GOT3 (cell line): Measurements from ENCODE around the gene U2SURP.

Experiments
- DNase-seq: peaks from one replicate; lab custom pipeline; 2025; ENCODE audit warnings: mixed read lengths; lab: John Stamatoyannopoulos, UW

The U2SURP gene

GRCh38 chr3:143101792-143102381 is 100.5 kb downstream of the U2SURP start:
- no peak for DNase-seq

GRCh38 chr3:143103652-143104051 is 102.3 kb downstream of the U2SURP start:
- DNase-seq: no peak

GRCh38 chr3:143105170-143105569 is 103.8 kb downstream of the U2SURP start:
- DNase-seq: no peak

GRCh38 chr3:143109861-143110260 is 108.5 kb downstream of the U2SURP start:
- DNase-seq: no peak
